ENCODE results near the gene PABPC3. TPM values are rescaled to one million over a fixed set of nuclear protein-coding genes. Genes with fewer than 3 reads are reported as not detected.

Gene PABPC3
- total and polyA plus RNA-seq, 5 experiments from 2014 or later = 0.07 to 1.1 (median 0.16) TPM

DNA sequence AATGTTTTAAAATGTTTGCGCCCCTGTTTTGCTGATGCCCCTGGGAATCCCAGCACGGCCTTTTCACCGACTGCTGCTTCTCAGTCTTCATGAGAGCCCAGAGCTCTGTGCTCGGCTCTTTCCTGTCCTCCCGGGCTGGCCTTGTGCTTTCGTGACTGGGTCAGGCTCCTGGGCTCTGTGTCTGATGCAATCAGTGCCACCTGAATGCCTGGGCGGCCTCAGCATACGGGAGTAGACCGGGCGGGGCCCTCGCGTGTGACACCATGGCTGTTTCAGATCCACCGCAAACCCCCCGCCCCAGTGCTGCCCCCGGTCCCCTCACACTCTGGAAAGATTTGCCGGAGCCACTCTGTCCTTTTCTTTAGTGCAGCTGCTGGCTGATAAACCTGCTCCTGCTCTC lies 21.4 kb downstream of the PABPC3 start:
- peaks cover 19 to 79% (median 37%) of the 10 kb centered on the region in 5 donors for H3K27me3 Mint-ChIP-seq
- DNase-seq = no peak
- H3K36me3 Mint-ChIP-seq = peaks cover 0 to 10% (median 0%) of the 10 kb centered on the region in 3 donors
- H3K27ac Mint-ChIP-seq = no peak overlapping the region
- peaks cover 0 to 12% (median 2%) of the 10 kb centered on the region in 9 donors for H3K9me3 Mint-ChIP-seq
- H3K4me1 Mint-ChIP-seq = peaks cover 0 to 2% (median 0%) of the 10 kb centered on the region in 4 donors
- no peak overlapping the region for H3K4me3 Mint-ChIP-seq
- no peak for ATAC-seq
- POLR2A ChIA-PET = no interaction called here

DNA sequence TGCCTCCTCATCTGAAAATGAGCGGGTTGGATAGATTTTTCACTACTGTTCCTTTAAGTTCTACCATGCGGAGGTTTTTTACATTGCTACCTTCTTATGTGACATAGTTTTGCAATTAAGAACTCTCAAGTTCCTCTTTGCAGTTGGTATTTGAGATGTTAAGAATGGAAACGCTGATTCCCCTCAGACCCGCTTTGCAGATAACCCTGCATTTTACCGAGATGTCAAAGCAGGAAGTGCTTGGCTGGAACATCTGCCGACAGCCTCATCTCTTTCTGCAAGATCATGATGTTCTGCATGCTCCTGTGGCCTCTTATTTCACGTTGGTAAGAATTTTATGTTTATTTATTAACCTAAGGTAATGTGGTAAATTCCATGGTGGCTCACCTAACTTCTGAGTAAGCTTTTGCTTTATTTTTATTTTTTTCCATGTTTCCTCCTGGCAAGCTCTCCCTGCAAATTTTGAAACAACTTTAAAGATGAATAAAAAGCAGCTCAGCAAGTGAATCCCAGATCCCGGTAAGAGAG lies 22.5 kb downstream of the PABPC3 start:
- Mint-ChIP-seq H3K27me3 (peaks cover 19 to 90% (median 37%) of the 10 kb centered on the region in 5 donors), H3K36me3 (peaks cover 0 to 19% (median 0%) of the 10 kb centered on the region in 3 donors), H3K27ac (no peak overlapping the region), H3K4me3 (peak overlapping the region in 1 of 10 donors; percentile 34), H3K9me3 (peaks cover 0 to 20% (median 8%) of the 10 kb centered on the region in 9 donors), H3K4me1 (peaks cover 0 to 2% (median 0%) of the 10 kb centered on the region in 4 donors)
- POLR2A ChIA-PET = no interaction called here
- no peak for ATAC-seq
- no peak for DNase-seq

DNA sequence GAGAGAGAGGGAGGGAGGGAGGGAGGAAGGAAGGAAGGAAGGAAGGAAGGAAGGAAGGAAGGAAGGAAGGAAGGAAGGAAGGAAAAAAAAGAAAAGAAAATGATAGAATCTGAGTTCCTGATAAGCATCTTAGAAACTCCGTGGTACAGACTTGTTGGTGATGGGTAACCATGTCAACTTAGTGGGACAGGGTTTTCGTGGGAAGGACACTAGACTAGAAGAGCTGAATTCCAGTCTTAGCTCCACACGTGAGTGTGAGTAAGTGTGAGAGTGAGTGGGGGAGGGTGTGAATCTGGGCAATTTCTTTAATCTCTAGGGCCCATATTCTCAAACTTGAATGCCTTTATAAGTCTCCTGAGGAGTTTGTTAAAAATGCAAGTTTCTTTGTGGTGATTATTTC lies 35.0 kb downstream of the PABPC3 start:
- Mint-ChIP-seq H3K27ac (no peak overlapping the region), H3K36me3 (peaks cover 0 to 26% (median 0%) of the 10 kb centered on the region in 3 donors), H3K9me3 (peaks cover 0 to 32% (median 10%) of the 10 kb centered on the region in 9 donors), H3K4me1 (no peaks in the 10 kb centered on the region), H3K4me3 (no peak overlapping the region), H3K27me3 (peaks cover 9 to 53% (median 21%) of the 10 kb centered on the region in 5 donors)
- POLR2A ChIA-PET = no interaction called here
- ATAC-seq = no peak
- no peak for DNase-seq

DNA sequence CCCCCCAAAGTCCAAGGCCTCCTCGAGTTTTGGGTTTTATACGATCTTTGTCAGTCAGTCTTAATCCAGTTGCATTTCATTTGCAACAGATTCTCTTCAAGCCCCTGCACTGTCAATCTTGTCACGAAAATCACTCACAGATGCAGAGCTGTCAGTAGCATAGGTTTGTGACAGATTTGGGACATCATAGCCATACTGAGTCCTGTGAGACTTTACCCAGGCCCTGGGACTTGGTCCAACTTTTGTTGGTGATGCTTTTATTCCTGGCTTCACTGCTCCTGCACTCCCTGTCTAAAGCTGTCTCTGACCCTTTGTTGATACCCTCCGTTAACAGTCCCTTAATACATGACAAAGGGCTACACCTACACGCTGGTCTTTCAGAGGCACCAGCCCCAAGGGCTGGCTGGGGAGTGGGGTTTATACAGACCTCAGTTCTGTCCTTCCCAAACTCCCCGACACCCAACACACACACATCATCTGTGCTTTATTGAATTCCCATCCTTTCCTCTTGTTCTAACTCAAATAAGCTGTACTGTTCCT lies 36.0 kb downstream of the PABPC3 start:
- POLR2A ChIA-PET = no interaction called here
- Mint-ChIP-seq H3K27me3 (peaks cover 5 to 44% (median 21%) of the 10 kb centered on the region in 5 donors), H3K36me3 (peaks cover 0 to 19% (median 0%) of the 10 kb centered on the region in 3 donors), H3K4me3 (no peak overlapping the region), H3K27ac (no peak overlapping the region), H3K9me3 (peaks cover 0 to 23% (median 10%) of the 10 kb centered on the region in 9 donors), H3K4me1 (no peaks in the 10 kb centered on the region)
- DNase-seq (no peak), ATAC-seq (no peak)

DNA sequence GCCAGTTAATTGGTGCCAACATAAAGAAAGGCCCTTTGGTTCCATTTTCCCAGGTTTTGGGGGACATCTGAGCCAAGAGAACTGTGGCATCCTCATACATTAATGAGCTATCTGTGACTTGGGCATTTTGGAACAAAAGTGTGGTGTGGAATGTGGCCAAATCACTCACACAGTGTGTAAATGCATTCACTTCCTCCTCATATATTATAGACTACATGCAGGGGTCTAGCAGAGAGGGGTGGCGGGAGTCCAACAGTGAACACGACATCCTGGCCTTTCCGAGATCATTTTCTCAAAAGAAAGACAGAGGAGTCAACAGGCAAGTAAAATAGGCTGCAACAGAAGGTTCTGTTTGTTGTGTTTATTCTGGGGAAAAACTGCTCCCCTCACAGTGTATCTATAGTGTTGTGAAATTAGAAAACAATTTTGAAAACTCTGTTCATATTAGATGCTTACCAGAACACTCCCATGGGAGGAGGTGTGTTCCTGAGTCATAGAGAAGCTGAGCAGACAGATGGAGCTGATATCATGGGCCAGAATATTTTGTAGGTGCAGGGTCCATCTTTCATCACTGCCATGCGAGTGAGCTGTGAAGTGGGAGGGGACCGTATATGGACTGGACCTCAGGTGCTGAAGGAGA lies 36.9 kb downstream of the PABPC3 start:
- no peak overlapping the region for H3K27ac Mint-ChIP-seq
- no peaks in the 10 kb centered on the region for H3K4me1 Mint-ChIP-seq
- H3K4me3 Mint-ChIP-seq = no peak overlapping the region
- no peak for ATAC-seq
- POLR2A ChIA-PET = no interaction called here
- peaks cover 0 to 16% (median 0%) of the 10 kb centered on the region in 3 donors for H3K36me3 Mint-ChIP-seq
- peaks cover 0 to 21% (median 6%) of the 10 kb centered on the region in 9 donors for H3K9me3 Mint-ChIP-seq
- no peak for DNase-seq
- peaks cover 3 to 41% (median 26%) of the 10 kb centered on the region in 5 donors for H3K27me3 Mint-ChIP-seq

DNA sequence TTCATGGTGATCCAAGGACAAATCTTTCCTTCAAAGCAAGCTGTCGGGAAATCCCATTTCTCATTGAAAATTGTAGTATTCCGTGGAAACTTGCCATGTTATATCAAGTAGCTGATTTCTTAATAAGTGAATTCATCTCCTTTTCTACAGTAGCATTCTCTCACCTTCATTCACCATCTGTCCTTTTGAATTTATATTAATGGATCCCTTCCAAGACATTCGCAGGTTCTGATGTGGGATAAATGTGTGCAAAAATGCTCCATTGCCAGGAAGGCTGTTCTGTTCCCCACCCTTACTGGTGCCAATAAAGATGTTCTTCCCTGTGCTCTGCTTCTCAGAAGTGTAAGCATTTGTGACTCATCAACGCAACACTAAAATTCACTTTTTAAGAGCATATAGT lies 40.0 kb downstream of the PABPC3 start:
- ATAC-seq (no peak), DNase-seq (no peak)
- Mint-ChIP-seq H3K36me3 (peaks cover 0 to 16% (median 0%) of the 10 kb centered on the region in 3 donors), H3K4me1 (no peaks in the 10 kb centered on the region), H3K27me3 (peaks cover 3 to 39% (median 29%) of the 10 kb centered on the region in 5 donors), H3K9me3 (peaks cover 0 to 21% (median 6%) of the 10 kb centered on the region in 9 donors), H3K27ac (no peak overlapping the region), H3K4me3 (no peak overlapping the region)
- POLR2A ChIA-PET = no interaction called here

DNA sequence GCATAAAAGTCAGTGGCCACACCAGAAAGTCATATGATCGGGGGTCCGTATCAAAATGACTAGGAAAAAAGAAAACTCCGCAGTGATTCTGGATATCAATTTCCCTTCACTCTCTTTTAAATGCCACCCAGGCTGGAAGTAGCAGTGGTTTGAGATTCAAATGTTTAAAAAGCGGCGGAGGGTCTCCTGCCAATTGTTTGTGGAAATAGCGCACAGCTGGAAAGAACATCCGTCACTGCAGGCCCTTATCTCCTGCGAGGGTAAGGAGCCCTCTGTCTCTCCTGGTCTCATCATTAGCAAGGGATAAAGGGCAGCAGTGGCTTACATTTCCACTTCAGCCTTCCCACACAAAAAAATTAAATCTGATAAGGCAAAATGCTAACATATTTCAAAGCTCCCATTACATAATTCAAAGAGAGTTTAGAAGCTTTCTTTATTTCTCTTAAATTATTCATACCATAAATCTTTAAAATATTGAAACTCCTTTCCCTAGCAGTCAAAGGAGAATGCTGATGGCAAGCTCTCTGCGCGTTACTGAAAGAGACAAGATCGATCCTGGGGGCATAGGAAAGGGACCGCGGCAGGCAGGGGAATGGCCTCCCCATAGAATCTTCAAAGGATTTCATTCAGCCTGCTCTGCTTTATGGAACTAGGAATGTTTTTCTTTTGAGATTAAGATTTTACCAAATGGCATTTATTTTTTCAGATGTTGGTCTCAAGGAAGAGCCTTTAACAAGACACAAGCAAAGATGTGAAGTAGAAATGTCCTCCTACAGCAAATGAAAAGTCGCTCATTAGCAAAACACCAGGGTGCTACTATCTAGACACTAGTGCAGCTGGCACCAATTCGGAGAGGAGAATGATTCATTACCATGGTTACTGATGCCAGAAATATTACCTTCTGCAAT lies 41.2 kb downstream of the PABPC3 start:
- peaks cover 11 to 46% (median 35%) of the 10 kb centered on the region in 5 donors for H3K27me3 Mint-ChIP-seq
- peaks cover 0 to 21% (median 6%) of the 10 kb centered on the region in 9 donors for H3K9me3 Mint-ChIP-seq
- H3K36me3 Mint-ChIP-seq = peaks cover 0 to 16% (median 0%) of the 10 kb centered on the region in 3 donors
- H3K27ac Mint-ChIP-seq = no peak overlapping the region
- no peaks in the 10 kb centered on the region for H3K4me1 Mint-ChIP-seq
- ATAC-seq = no peak
- POLR2A ChIA-PET = no interaction called here
- no peak for DNase-seq
- no peak overlapping the region for H3K4me3 Mint-ChIP-seq

DNA sequence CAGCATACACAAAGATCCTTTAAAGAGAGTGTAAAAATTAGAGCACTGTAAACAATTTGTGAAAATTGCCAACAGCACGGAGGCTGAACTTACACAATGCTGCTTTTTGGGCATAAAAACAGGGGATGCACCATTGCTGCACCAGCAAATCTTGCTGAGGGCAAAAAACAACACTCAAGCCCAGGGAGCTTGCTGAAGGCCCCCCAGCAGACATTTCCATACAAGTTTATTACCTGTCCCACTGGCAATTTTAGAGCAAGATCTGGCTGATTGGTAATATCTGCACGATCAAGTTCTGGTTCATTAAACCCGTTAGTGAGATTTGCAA lies 41.8 kb downstream of the PABPC3 start:
- peaks cover 0 to 21% (median 6%) of the 10 kb centered on the region in 9 donors for H3K9me3 Mint-ChIP-seq
- H3K27me3 Mint-ChIP-seq = peaks cover 11 to 42% (median 34%) of the 10 kb centered on the region in 5 donors
- no peak overlapping the region for H3K4me3 Mint-ChIP-seq
- H3K27ac Mint-ChIP-seq = no peak overlapping the region
- no peak for ATAC-seq
- POLR2A ChIA-PET = no interaction called here
- H3K36me3 Mint-ChIP-seq = peaks cover 0 to 16% (median 0%) of the 10 kb centered on the region in 3 donors
- no peaks in the 10 kb centered on the region for H3K4me1 Mint-ChIP-seq
- no peak for DNase-seq

DNA sequence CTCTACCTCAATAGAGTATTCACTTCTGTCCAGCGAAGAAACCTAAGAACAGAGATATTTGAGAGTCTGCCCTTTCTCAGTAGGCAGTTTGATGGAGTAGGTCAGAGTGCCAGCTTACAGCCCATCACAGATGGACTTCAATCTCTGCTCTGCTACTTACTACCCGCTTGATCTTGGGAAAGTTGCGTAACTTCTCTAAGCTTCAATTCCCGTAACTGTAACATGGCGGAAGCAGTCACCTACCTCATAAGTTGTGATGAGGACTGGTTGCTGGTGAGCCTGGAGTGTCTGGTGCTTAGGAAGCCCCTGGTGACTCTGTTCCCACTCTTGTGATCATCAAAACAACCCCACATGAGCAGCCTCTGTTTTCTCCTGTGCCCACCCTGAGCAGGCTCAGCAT lies 45.1 kb downstream of the PABPC3 start:
- DNase-seq = no peak
- Mint-ChIP-seq H3K9me3 (no peaks in the 10 kb centered on the region), H3K27me3 (peaks cover 12 to 34% (median 27%) of the 10 kb centered on the region in 5 donors)

DNA sequence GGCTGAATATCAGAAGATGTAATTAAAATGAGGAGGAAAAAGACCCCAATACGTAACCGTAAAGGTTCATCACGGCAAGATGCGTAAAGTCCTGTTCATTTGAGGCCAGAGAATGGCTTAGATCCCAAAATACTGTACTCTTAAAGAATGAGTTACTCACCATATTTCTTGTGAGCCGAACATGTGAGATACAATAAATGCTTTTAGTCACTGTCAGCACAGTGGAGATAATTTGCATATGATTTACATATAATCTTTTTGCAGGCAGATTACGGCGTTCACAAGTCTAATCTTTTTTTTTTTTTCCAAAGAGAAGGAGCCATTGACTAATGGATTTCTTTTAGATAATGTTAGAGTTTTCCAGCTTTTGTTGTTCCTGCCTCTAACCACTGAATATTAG lies 47.8 kb downstream of the PABPC3 start:
- Mint-ChIP-seq H3K27me3 (peaks cover 10 to 37% (median 18%) of the 10 kb centered on the region in 5 donors), H3K36me3 (no peaks in the 10 kb centered on the region), H3K4me3 (no peak overlapping the region), H3K4me1 (no peaks in the 10 kb centered on the region), H3K9me3 (no peaks in the 10 kb centered on the region), H3K27ac (no peak overlapping the region)
- ATAC-seq (no peak), DNase-seq (no peak)
- POLR2A ChIA-PET = no interaction called here

More for the DNA sequence above, 45.1 kb downstream of the PABPC3 start:
- no peak for ATAC-seq
- POLR2A ChIA-PET = no interaction called here
- Mint-ChIP-seq H3K4me3 (no peak overlapping the region), H3K27ac (no peak overlapping the region), H3K36me3 (no peaks in the 10 kb centered on the region), H3K4me1 (no peaks in the 10 kb centered on the region)

DNA sequence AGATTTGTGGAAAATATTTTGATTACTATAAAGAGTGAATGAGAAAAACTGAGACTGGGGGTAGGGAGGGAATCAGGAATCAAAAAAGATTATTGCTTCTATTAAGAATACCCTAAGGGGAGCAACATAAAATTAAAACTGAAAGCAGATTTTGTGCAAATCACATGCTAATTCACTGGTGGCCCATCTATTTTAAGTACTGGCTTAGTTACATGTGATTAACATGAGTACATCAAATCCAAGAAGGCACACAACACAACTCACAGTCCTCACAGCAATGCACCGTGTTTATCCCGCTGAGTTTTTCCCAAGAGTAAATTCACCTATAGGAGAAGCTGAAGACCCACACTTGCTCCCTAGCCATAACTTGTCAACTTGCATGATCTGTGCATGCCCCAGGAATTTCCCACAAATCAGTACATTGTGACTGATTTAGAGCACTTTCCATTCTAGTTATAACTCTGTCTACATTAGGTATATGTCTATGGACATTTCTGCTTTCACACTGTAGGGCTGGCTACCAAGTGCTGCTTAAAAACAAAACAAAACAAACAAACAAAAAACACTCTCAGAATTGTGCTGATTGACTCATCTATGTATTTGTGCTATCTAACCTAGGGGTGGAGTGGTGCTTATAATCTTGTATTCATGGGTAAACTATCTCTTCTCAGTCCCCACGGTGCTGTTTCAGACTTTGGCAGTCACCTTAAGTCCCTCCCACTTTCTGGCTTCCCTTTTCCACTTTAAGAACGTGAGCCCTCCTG lies 51.9 kb downstream of the PABPC3 start:
- H3K27ac Mint-ChIP-seq = no peak overlapping the region
- H3K9me3 Mint-ChIP-seq = peaks cover 0 to 4% (median 0%) of the 10 kb centered on the region in 9 donors
- H3K4me1 Mint-ChIP-seq = no peaks in the 10 kb centered on the region
- H3K27me3 Mint-ChIP-seq = peaks cover 8 to 52% (median 20%) of the 10 kb centered on the region in 5 donors
- DNase-seq (no peak), ATAC-seq (no peak)
- POLR2A ChIA-PET = no interaction called here
- no peaks in the 10 kb centered on the region for H3K36me3 Mint-ChIP-seq
- no peak overlapping the region for H3K4me3 Mint-ChIP-seq

DNA sequence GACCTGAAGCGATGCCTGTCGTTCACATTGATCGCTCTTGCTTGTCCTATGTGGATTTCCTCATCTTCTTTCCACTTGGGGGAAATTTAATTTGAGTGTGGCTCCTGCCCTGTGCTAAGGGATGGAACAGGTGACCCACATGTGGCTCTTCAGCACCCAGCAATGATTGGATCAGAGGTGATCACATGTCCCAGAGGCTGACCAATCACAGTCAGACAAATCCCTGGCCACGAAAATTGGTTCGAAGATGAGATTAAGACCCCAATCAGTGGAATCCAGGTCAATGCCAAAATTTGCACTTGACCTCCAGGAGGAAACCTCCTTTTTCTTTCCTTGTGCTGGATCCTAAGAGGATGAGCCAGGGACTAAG lies 52.5 kb downstream of the PABPC3 start:
- ATAC-seq (no peak), DNase-seq (no peak)
- peaks cover 0 to 4% (median 0%) of the 10 kb centered on the region in 9 donors for H3K9me3 Mint-ChIP-seq
- POLR2A ChIA-PET = no interaction called here
- no peak overlapping the region for H3K27ac Mint-ChIP-seq
- H3K27me3 Mint-ChIP-seq = peaks cover 8 to 58% (median 23%) of the 10 kb centered on the region in 5 donors
- no peaks in the 10 kb centered on the region for H3K4me1 Mint-ChIP-seq
- no peaks in the 10 kb centered on the region for H3K36me3 Mint-ChIP-seq
- no peak overlapping the region for H3K4me3 Mint-ChIP-seq

All from naive thymus-derived CD8-positive, alpha-beta T cell (primary cell).